GM19452 (cell line): ENCODE results near the gene ATP11A.

ENCODE experiments used
- ATAC-seq: cut with Tn5 transposase; IDR thresholded peaks from one replicate; pipeline ENCODE4 v1.9.1; 2021; ENCODE audit not compliant: unreplicated experiment

Gene ATP11A

DNA sequence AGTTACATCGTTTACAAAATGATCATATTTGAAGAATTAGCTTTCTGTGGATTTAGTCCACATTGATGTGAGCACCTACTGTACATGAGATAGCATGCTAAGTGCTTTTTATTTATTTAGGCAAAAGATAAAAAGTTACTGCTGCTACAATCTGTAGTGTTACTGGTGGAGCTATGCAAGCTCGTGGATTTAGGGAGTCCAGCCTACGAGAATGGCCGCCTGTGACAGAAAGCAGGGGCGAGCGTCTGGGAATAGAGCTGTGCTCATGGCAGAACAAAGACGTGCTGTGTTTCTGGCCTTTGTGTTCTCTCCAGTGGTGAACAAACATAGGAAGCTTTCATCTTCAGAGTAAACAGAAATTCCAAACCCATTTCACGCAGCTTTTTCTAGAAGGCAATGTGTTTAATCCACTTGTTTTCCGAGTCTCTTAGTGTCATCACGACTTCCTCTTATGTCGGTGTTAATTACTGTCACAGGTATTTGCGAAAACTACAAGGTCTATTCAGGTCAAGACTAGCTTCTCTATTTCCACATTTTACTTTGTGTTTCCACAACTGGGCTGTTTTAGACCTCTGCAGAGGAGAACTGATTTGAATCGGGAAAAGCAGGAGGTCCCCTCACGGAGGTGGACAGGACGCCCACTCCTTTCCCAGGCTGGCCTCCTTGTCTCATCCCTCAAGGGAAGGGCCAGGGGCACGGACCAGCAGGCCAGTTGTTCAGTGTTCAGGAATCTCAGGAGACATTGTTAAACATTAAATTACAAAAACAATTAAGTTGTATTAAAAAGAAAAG lies 67.3 kb downstream of the ATP11A start:
- ATAC-seq: no peak

DNA sequence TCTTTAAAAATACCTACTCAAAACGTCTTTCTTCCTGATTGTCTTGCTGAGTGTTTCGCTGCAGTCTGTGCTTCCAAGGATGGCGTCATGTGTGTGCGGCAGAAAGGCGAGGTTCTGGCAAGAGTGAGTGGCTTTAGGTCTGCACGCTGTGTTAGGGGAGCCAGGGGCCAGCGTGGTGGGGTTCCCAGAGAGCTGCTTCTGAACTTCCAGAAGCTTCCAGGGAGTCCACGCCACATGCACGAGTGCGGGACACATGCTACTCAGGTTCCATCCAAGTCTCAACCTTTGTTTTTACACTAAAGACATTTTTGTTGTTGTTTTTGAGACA lies 67.9 kb downstream of the ATP11A start:
- no peak for ATAC-seq

DNA sequence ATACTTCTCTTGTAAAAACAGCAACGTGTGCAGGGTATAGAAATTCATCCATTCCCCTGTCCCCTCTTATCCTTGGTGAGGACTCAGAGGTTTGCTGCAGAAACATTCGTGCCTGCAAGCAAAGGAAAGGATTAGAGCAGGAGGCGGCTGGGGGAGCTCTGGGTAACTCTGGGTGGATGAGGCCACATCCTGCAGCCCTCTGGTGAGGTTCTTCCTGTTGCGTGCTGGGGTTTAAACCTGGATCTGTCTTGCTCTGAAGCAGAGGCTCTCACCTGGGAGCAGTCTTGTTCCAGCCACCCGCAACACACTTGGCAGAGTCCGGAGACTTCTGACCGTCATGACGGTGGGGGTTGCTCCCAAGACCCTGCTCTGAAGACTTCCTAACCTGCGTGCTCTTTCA lies 69.2 kb downstream of the ATP11A start:
- no peak for ATAC-seq

DNA sequence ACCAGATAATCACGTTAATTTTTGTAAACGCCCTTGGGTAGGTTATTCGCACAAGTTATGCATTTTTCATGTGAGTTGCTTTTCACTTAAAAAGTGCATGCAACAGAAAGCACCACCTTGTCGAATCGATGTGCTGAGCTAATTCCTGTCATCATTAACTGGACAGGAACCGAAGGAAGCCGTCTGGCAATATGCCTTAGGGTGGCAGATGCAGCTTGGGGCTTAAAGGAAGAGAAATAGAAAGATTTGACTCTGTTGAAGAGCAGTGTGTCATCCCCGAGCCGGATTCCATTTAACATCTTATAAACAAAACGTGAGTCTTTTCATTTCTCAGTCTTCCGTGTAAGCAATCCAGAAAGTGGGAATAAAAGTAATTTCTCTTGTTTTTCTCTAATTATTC lies 70.0 kb downstream of the ATP11A start:
- no peak for ATAC-seq

DNA sequence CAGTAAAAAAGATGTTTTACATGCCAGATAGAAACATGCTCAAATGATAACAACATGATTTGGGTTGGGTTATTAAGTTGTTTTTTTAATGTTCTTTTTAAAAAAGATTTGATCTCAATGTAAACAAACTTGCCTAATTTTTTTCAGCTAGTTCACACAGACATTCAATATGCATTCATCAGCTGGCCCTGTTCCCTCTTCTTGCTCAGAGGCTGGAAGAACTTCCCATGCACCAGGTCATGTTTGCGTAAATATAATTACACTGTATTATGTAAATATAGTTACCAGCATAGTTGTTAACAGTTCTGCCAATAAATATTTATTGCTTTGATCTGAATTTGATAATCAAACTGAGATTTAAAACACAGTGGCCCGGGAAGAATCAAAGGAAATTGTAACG lies 70.6 kb downstream of the ATP11A start:
- no peak for ATAC-seq

DNA sequence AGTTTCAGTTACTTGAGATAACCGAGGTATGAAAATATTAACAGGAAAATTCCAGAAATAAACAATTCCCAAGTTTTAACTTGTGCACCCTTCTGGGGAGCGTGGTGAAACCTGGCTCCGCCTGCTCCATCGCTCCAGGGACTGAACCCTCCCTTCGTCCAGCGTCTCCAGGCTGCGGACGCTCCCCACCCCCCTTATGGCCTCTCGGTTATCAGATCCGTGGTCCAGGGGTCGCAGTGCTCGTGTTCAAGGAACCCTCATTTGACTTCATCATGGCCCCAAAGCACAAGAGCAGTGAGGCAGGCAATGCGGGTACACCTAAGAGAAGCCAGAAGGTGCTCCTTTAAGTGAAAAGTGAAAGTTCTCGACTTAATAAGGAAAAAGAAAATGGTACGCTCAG lies 71.1 kb downstream of the ATP11A start:
- no peak for ATAC-seq

DNA sequence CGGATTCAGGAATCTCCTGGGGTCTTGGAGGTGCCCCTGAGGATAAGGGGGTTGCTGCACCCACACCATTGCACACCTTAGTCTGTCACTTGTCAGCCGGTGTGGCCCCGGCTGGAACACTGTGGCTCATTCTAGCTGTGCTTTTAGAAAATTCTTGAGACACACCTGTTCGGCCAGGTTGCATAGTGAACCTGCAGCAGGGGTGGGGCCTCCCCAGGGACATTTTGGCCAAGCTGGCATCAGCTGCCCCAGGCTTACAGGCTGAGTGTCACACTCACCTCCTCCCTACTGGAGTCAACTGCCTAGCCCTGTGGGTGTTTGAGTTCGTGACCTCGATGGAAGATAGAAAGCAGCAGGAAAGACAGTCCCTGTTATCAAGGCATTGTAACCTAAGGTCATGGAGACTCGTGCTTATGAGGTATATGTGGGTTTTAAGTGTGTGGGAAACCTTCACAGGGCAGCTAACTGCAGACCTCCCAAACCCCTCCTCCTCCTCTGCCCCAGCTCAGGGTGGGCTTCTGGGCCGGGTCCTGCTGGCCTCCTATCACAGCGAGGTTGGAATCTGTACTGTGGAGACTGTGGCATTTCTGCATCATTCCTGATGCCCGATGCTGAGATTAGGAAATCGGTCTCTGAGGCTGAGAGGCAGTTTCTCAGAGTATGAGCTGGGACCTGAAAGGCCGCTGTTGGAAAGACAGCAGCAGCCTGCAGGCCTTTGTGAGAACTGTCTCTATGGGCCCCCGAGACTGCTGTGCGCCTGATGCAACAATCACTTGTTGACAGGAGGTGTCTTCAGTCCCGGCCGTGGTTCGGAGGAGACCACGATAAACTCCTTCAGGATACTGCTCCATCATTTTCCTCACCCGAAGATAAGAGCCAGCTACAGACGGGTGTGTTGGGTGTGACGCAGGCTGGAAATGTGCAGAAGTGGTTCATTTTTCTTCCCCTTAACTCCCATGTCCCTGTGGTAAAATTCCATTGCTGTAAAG lies 72.2 kb downstream of the ATP11A start:
- ATAC-seq: no peak

DNA sequence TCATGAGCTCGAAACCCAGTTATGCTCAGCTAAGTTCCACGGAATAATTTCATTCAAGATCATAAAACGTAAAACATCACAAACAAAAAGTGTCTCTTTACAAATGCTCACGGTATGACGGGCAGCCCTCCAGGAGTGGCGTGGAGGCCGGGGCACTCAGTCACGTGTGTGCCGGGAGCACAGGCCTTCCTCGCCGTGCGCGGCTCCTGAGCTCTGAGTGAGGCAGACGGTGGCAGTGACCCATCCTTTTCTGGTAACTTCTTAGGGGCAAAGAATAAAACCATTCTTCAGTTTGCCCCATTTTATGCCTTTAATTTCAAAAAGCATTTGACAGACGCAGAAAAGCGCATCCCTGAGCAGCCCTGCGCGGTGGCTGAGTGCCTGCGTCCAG lies 72.8 kb downstream of the ATP11A start:
- no peak for ATAC-seq

DNA sequence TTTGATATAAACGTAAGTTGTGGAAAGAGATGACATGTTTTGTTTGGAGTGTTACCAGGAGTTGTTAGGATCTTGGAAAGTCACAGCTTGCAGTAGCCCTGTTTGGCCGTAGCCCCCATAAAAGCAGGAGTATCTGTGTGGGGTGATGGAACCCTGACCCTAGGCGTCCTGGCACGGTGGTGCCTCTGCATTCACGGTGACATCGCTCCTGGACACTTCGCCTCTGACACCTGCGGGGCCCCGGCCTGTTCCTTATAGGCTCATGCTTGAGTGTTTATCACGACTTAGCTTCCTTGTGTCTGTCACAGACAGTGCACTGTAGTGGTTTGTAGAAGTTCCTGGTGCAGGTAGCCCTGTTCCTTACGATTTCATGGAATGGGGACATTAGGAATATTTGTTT lies 74.2 kb downstream of the ATP11A start:
- no peak for ATAC-seq

DNA sequence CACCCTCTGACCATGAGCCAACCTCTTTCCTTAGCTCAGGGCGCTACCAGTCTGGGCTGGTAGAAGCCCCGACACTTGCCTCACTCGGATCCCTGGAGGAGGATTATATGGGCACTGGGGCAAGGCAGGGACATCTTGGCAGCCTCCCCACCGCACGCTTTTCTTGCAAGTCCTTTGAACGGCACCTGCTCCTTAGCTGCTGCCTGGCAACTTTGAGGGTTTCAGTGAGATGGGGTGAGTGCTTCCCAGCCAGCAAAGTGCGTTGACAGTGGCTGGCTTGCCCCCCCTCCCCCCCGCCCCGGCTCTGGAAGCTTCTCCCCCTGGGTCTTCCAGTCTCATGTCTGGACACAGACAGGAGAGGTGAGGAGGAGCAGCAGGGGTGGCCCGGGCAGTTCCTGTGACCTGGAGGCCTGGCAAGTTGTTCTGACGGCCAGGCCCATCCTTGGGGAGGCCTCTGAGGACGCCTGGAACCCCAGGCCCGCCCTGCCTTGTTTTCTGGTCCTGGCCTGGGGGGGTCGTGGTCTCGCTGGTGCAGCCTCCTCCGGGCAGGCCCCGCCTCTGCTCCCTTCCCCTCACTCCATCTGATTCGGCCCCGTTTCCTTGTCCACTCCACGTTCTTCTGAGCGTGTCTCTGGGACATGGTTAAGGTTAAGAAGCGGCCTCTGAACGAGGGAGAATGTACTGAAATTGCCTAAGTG lies 75.2 kb downstream of the ATP11A start:
- no peak for ATAC-seq

DNA sequence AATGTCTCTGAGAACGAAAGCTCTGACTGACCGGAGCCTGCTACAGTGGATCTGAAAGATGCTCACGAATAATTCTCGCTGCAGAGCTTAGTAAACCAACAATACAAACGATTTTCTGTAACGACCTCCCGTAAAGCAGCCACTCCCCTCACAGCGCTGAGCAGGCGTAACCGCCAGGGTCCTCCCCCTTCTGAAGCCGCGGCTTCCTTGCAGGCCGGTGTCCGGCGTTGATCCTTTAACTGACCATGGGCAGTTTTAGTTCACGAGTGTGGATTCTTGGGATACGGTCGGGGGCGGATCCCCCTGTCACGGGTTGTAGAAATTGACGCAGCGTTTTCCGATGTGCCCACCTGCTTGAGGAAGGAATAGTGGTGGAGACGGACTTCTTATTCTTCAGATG lies 75.9 kb downstream of the ATP11A start:
- ATAC-seq: no peak

DNA sequence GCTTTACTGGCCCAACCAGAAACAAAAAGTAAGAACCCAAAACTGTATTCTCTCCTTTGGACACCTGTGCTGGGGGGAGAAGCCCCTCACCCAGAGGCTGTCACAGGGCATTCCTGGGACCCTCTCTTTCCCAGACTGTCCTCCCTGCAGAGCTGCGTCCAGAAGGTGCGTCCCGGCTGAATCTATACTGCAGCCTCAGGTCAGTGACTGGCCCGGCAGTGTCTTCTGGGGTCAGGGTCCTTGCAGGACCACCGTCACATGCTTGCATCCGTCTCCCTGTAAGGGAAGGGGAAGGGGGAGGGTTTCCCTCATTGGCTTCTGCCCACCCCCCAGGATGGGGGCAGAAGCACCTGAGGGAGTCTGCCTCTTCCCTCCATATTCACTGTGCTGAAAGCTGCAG lies 76.5 kb downstream of the ATP11A start:
- no peak for ATAC-seq

DNA sequence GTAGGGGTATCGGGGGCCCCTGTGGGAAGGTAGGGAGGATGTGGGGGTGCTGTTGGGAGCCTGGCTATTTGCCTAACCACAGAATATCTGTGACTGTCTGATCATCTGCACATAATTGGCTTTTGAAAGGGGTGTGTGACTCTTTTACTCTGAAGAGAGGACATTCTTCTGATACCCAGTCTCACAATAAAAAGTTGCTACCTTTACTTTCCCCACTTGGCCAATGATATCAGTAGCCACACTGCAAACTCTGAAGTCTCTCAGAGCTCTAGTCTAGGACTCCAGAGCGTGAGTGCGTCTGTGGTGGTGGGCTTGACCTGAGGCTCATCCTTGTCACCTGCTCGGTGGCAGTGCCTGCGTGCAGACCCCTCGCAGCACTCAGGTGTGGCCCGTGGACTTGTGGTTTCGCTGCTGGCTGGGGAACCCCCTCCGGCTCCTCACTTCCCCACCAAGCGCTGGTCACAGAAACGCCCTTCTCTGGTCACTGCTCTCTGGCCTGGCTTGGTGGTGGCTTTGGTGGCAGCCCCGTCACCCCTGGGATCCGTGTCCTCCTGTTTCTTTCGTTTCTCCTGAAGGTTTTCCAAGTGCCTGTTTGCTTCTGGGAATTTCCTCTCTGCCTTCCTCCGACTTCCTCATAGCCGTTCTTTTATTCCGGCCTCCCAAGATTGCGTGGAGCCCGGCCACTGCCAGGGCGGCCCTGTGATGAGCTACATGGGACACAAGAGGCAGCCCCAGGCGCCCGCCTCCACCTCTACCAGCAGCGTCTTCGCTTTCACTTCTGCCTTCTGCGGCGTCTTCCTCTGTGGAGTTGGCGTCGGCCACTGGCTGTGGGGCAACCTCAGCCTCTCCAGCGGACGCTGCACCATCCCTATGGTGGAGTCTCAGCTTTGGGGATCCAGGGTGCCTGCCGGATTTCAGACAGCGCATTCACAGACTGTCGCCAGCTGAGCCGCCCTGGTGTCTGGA lies 78.0 kb downstream of the ATP11A start:
- peak; percentile 73 for ATAC-seq

DNA sequence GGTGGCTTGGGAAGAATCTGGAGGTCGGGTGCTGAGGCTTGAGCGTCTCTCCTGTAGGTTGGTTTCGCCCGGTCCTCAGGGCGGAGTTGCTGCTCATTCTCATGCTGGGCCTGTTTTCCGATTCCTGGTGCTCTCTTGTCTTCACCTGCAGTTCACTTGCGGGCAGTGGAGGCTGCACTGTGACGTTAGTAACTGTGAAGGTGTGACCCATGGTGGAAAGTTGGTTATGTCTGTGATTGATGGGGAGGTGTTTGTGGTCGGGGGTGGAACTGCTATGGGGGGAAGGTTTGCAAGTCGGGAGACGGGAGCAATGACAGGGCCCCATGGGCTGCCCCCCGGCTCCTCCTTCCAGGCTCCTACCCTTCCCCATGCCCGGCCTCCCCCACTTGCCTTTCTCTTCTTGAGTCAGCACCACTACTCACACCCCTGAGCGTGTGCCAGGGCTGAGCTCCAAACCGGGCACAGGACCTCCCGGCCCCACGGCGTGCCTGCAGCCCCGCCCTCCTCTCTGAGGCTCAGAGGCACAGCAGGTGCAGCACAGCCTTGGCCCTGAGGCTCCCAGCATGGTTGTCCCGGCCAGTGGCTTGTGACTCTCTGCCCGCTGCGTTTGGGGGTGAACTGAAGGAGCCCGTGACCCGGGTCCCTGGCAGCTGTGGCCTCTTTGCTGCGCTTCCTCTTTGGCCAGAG lies 79.1 kb downstream of the ATP11A start:
- ATAC-seq: no peak

DNA sequence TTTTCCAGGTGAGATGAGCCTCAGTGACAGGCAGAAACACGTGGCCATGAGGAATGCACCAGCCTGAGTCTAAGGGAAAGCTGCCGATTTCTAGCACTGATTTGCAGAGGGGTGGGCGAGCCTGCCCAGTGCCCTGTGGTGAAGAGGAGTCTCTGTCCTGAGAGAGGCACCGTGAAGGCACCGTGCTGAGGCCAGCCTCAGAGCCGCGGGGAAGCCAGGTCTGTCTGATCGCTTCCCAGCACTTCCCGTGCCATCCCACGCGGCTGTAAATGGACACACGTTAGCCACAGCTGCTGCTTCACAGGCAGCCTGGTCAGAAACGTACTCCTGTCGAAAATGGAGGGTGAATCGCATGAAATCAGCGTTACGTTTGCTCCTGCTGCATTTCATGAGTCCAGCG lies 79.8 kb downstream of the ATP11A start:
- no peak for ATAC-seq

DNA sequence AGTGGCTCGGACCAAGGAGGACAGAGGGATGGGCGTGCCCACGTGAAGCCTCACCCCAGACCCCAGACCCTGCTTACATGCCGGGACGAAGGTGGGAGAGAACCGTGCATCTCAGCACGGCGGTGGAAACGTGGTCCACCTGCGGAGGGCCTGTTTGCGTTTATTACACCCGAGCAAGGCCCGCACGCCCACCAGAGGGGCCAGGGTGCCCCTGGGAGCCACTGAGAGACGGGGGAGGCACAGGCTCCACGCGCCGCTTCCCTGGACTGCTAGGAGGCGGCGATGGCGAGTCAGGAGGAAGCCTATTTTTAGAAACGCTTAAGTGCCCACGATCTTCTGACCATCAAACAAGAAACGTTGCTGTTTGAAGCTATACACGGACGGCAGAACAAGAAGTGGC lies 80.7 kb downstream of the ATP11A start:
- ATAC-seq: no peak

DNA sequence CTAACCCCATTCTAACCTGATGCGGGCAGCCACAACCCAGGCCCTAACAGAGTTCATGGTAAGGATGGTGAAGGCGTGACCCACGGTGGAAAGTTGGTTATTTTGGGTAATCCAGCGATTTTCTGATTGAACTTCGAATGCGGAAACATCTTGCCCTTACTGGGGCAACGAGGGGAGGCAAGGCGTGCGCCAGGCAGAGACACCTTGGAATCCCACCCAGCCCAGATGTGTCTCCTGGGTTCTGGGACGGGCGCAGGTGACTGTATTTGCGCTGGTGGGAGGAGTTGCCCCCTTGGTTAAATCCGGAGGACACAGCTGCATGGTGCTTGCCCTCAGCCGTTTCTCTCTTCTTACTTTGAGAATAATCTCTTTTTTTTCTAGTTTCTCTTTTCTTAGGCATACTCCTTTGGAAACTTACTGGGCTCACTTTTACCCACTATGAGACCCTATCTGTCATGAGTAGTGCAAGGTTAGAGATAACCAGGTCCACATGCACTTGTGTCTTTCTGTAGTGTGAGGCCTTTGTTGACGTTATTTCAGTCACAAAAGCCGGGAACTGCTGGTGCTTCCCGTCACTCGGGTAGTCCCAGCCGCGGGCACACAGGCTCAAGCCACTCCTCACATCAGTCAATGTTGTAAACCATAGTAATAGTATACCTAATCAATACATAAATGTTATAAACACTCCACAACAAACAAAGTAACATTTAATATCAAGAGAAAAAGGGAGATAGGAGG lies 81.5 kb downstream of the ATP11A start:
- no peak for ATAC-seq

DNA sequence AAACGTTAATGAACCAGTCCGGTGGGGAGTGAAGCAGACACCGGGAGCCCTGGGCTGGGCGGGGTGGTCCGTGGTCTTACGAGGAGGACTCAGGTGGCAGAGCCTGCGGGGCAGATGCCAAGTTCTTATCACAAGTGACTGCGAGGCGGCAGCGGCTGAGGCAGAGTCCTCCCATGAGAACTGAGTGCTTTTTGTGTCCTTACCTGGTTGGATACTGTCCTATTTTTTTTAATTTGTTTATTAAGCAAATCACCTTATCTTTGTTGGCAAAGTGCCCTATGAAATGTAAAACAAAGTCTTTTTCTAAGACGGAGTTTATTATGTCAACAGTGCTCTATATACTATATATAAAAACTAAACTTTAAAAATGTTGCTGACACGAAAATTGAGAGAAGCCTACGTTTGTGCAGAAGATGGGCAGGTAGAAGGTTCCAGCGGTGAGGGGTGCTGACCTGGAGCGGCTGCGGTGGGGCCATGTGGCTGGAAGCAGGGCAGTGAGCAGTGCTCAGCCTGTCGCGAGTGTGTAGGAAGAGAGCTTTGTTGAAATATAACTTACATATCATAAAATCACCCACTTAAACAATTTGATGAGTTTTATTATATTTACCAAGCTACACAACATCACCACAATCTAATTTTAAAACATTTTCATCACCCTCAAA lies 82.2 kb downstream of the ATP11A start:
- no peak for ATAC-seq

DNA sequence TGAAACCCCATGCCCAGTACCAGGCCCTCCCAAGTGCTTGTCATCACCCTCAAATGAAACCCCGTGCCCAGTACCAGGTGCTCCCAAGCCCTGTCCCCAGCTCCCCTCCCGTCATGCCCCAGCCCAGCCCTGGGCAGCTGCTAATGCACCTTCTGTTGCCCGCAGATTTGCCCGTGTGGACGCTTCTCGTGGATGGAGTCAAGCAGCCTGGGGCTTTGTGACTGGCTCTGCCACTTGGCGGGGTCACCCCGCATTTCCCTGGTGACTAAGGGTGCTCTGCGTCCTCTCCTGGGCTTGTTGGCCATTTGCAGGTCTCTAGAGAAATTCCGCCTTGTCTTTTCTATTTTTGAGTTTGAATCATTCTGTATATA lies 82.7 kb downstream of the ATP11A start:
- no peak for ATAC-seq
